Activated CD4-positive, alpha-beta T cell treated with anti-CD3 and anti-CD28 coated beads, Interleukin-2, amount 50 U/mL, for 48 hours (primary cell): ENCODE measurements around the gene UPF1.

ENCODE experiments used
- DNase-seq, 2 experiments: peaks; one replicate each; pipeline ENCODE4 v3.0.0-alpha.2; 2020

UPF1 gene

GRCh38 chr19:18831524-18832305, at the start of gene UPF1:
Gene UPF1 (plus strand): TSS chr19:18831959. CDS start chr19:18832210, 251 bp downstream.
- DNase-seq: peak; percentile 96 to 97

- DNase-seq: no peak
These were observed 49.1 kb upstream of the UPF1 start for GRCh38 chr19:18782559-18783225.

GRCh38 chr19:18783958-18784785, 47.6 kb upstream of the UPF1 start:
- no peak for DNase-seq

GRCh38 chr19:18784786-18785120, 47.0 kb upstream of the UPF1 start:
- no peak for DNase-seq

- DNase-seq: peak; percentile 83
These were observed 46.3 kb upstream of the UPF1 start for GRCh38 chr19:18785179-18786124.

GRCh38 chr19:18788529-18789421, 43.0 kb upstream of the UPF1 start:
- no peak for DNase-seq

- DNase-seq: no peak
These were observed 42.3 kb upstream of the UPF1 start for GRCh38 chr19:18789422-18789869.

- peak in 1 of 2 experiments; percentile 35 for DNase-seq
These were observed 41.7 kb upstream of the UPF1 start for GRCh38 chr19:18789883-18790565.

- no peak for DNase-seq
These were observed 41.0 kb upstream of the UPF1 start, which contains the start of gene COMP for GRCh38 chr19:18790566-18791314. Gene COMP (minus strand): TSS chr19:18791305. CDS start chr19:18791269, 36 bp downstream.

- no peak for DNase-seq
These were observed 40.5 kb upstream of the UPF1 start for GRCh38 chr19:18791315-18791678.

GRCh38 chr19:18792661-18793060, 39.1 kb upstream of the UPF1 start:
- no peak for DNase-seq

GRCh38 chr19:18793144-18794028, 38.4 kb upstream of the UPF1 start:
- DNase-seq: no peak

- no peak for DNase-seq
These were observed 37.8 kb upstream of the UPF1 start for GRCh38 chr19:18794029-18794313.

GRCh38 chr19:18794692-18795091, 37.1 kb upstream of the UPF1 start:
- DNase-seq: no peak

GRCh38 chr19:18795540-18795939, 36.2 kb upstream of the UPF1 start:
- no peak for DNase-seq

- DNase-seq: no peak
These were observed 35.5 kb upstream of the UPF1 start for GRCh38 chr19:18796239-18796638.

- DNase-seq: no peak
These were observed 33.1 kb upstream of the UPF1 start for GRCh38 chr19:18798384-18799352.
